GM19239 (cell line): ENCODE measurements around the gene ECHS1.
A peak's percentile ranks its signal among the peaks of the same experiment; 100 is the strongest.
"Not testable (repeated sequence)": the region's sequence is repeated elsewhere in the genome, so short reads cannot be mapped to it uniquely, and the experiment has no call there.

Source experiments
- DNase-seq: peaks from one replicate; pipeline ENCODE4 v3.0.0; 2011; ENCODE audit warnings: low spot score; ENCODE audit not compliant: insufficient read length
- FAIRE-seq: peaks from 2 replicates; lab custom pipeline; 2011; peaks lifted over from hg19 to GRCh38; lab: Jason Lieb, UNC

The ECHS1 gene

DNA sequence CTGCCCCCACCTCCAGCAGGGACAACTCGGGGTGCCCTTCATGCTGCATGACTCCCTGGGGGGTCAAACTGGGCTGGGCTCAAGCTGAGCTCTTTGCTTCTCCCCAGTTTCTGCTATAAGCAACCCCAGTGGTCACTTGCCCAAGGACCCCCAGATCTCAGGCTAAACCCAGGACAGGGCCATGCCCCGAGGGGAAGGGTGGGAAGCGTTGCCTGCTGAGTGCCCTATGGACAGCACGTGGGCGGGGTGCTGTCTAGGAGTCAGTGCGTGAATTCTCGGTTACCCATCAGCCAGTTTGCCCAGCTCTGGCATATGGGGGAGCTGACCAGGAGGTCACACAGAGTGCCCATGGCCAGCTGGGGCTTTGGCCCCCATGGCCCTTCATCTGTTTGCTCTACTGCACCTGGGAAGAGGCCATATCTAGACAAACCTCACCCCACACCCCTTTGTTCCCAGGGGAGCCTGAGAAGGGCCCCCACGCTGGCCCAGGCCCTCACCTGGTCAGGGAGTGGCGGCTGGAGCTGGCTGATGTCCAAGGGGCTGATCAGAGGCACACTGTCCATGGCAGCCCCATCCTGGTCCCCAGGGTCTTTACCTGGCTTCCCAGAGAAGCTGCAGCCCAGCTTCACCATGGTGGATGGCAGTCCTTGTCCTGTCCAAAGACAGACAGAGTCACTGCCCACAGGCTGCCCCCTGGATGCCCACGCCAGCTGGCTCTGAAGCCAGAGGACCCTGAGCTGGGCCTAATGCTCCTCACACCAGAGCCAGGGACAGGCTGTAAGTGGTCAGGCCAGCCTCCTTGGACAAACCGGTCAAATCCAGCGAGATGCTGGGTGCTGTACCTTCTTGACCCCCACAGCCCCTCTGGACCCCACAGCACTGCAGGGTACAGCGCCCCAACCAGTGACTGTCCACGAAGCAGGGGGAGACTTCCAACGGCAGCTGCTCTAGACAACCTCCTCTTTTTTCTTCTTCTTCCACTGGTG is 44.5 kb downstream of the ECHS1 start:
- FAIRE-seq (no peak), DNase-seq (no peak)

GRCh38 chr10:133327651-133328357 is 45.4 kb downstream of the ECHS1 start:
- FAIRE-seq (no peak), DNase-seq (no peak)

- DNase-seq, result no peak
- FAIRE-seq, result no peak
These were observed 46.2 kb downstream of the ECHS1 start for GRCh38 chr10:133326745-133327650.

DNA sequence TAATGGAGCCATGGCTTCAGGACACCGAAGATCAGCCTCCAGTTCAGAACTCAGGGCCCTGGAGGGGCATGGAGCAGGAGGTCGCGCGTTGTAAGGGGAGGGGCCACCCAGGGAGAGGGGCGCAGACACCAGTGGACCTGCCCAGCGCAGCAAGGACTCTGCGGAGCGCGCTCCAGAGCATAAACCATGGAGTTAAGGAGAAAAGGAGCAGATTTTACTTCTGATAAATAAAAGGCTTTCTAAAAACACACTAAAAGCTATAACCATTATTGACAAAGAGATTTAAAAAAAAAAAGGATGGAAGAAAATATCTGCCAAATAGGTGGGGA is 47.0 kb downstream of the ECHS1 start:
- FAIRE-seq (no peak), DNase-seq (no peak)

DNA sequence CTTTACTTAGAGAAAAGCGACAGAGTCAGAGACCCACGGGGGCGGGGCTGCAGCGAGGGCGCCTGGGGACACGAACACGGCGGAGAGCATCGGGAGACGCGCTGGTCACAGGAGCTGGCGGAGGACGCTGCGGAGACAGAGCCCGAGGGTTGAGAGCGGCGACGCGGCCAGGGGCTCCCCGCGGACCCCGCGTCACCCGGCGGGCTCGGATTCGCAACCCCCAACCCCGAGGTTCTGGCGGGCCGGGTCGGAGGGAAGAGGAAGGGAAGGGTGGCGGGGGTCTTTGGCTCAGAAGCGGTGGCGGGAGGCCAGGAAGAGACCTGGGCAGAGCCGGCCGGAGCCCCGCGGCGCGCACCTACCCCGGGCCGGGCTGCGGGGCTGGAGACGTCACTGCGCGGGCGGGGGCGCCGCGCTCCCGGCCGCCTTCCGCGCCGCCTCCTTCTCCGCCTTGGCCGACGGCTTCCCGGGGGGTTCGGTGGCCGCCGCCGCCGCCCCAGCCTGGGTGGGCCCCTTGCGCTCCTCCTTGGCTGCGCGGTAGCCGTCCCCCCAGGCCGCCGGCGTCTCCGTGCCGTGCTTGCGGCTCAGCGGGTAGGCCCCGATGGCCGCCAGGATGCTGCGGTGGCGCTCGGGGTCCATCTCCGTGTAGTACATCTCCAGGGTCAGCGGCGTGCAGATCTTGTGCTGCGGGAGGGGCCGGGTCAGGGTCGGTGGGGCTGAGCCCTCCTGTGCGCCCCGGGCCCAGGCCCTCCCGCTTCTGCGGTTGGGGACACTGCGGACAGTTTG is 47.5 kb downstream of the ECHS1 start:
- DNase-seq, result no peak
- no peak for FAIRE-seq

DNA sequence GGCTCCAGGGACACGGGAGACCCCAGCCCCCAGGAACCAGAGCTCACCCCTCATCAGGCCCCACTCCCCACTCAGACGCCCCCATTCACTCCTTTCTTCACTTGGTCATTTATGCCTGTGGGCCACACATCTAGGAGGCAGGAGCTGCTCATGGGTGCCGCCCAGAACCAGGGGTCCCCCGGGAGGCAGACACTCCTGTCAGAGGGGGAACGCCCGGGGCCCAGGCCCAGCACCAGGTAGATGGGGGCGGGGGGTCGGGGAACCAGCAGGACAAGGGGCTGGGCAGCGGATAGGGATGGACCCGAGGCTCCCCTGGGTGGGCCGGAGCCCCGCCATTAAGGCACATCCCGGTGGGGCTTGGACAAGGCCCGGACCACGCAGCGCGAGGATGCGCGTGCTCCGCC is 48.3 kb downstream of the ECHS1 start:
- DNase-seq (no peak), FAIRE-seq (no peak)

DNA sequence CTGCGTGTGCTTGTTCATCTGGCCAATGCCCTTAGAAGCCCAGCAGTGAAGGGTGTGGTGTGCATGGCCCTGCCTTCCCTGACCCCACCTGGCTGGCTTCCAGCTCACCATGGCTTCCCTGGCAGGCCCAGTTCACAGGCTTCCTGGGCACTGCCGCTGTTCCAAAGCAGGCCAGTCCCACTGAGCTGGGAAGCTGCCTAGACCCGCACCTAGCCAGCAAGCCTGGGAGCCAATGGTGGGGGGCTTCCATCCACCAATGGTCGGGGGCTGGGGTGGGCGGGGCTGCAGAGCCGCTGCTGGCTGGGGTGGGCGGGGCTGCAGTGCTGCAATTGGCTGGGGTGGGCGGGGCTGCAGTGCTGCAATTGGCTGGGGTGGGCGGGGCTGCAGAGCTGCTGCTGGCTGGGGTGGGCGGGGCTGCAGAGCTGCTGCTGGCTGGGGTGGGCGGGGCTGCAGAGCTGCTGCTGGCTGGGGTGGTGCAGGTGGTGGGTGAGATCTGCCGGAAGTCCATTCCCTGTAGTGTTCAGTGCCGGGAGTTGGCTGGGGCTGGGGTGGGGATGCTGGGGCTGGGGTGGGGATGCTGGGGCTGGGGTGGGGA is 48.9 kb downstream of the ECHS1 start:
- DNase-seq (peak; percentile 72), FAIRE-seq (peak; percentile 47)

DNA sequence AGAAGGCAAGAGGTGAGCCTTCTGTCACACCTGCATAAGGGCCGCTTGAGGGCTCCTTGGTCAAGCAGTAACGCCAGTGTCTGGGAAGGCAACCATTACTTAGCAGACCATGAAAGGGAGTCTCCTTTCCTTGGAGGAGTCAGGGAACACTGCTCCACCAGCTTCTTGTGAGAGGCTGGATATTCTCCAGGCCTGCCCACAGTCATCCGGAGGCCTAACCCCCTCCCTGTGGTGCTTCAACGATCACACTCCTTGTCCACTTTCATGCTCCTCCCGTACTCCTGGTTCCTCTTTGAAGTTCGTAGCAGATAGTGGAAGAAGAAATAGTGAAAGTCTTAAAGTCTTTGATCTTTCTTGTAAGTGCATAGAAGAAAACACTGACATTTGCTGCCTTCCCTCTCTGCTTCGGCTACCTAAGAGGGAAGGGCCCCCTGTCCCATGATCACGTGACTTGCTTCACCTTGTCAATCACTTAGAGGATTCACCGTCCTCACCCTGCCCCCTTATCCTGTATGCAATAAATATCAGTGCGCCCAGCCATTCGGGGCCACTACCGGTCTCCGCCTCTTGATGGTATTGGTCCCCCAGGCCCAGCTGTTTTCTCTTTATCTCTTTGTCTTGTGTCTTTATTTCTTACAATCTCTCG is 51.0 kb downstream of the ECHS1 start:
- not testable (repeated sequence) for FAIRE-seq, DNase-seq

DNA sequence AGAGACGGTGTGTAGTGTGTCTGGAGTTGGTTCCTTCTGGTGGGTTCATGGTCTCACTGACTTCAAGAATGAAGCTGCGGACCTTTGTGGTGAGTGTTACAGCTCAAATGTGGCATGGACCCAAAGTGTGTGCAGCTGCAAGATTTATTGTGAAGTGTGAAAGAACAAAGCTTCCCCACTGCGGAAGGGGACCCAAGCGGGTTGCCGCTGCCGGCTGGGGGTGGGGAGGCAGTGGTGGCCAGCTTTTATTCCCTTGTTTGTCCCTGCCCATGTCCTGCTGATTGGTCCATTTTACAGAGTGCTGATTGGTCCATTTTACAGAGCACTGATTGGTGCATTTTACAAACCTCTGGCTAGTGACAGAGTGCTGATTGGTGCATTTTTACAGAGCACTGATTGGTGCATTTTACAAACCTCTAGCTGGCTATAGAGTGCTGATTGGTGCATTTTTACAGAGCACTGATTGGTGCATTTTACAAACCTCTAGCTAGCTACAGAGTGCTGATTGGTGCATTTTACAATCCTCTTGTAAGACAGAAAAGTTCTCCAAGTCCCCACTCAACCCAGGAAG is 52.2 kb downstream of the ECHS1 start:
- not testable (repeated sequence) for DNase-seq, FAIRE-seq

- DNase-seq (peak; percentile 65), FAIRE-seq (no peak)
These were observed 54.5 kb downstream of the ECHS1 start for GRCh38 chr10:133318494-133319127.

DNA sequence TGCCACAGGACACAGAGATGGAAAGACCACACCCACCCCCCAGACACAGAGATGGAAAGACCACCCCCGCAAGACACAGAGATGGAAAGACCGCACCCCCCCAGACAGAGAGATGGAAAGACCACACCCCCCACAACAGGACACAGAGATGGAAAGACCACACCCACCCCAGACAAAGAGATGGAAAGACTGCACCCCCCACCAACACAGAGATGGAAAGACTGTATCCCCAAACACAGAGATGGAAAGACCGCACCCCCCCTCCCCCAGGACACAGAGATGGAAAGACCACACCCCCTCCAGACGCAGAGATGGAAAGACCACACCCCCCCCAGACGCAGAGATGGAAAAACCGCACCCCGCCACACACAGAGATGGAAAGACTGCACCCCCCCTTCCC is 56.4 kb downstream of the ECHS1 start:
- DNase-seq (no peak), FAIRE-seq (no peak)

DNA sequence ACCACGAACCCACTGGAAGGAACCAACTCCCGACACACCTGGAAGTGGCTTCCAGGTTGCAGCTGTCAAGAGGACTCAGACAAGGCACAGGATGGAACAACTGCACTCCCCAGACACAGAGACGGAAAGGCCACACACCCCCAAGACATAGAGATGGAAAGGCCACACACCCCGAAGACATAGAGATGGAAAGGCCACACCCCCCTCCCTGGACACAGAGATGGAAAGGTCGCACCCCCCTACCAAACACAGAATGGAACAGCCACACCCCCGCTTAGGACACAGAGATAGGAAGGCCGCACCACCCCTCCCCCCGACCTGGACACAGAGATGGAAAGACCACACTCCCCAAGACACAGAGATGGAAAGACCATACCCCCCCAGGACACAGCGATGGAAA is 56.9 kb downstream of the ECHS1 start:
- DNase-seq, result no peak
- no peak for FAIRE-seq

DNA sequence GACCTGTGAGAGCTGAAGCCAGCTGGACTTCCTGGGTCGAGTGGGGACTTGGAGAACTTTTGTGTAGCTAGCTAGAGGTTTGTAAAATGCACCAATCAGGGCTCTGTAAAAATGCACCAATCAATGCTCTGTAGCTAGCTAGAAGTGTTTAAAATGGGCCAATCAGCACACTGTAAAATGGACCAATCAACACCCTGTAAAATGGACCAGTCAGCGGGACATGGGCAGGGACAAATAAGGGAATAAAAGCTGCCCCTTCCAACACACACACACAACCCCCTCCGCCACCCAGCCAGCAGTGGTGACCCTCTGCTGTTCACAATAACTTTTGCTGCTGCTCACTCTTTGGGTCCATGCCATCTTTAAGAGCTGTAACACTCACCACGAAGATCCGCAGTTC is 57.3 kb downstream of the ECHS1 start:
- DNase-seq, result no peak
- FAIRE-seq, result no peak

- FAIRE-seq (no peak), DNase-seq (no peak)
These were observed 58.2 kb downstream of the ECHS1 start for GRCh38 chr10:133314911-133315310.

DNA sequence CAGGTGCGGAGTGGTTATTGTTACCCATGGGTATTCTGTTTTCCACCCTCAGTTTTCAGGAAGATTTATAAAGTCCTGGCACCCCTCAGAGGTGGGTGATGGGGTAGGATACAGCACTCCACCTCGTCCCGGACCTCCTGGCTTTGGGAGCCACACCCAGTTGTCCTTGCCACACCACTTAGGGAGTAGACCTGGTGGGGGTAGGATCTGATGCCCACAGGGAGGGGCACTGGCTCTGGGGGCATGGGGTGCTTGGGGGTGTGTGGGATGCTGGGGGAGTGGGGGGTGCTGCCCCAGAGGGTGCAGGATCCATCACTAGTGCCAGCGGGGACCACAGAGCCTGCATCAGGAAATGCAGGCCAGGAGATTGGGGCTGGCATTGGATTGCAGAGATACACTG is 60.0 kb downstream of the ECHS1 start:
- DNase-seq, result no peak
- FAIRE-seq, result no peak

DNA sequence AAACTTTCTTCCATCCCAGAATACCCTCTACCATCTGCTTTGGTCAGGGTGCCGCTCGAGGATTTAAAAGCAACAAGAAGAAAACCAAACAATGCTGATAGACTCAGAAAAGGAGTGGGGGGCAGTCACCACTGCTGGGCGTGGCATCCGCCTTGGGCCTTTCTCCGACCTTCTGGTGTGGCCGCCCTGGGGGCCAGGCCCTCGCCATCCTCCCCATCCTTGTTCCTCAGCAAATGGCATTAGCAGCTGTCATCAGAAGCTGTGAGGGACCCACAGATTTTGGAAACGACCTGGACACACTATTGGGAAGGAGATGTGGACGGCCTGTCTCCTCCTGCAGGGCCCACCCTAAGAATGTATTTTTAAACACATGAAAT is 60.4 kb downstream of the ECHS1 start:
- DNase-seq (no peak), FAIRE-seq (no peak)
